Kidney (tissue), 14 donors: ENCODE data around the gene RASAL2. TPM values are rescaled to one million over a fixed set of nuclear protein-coding genes. Genes with fewer than 3 reads are reported as not detected.

Source experiments
- DNase-seq, 5 donors: peaks; one replicate each; pipeline ENCODE4 v3.0.0-alpha.2; 2013 to 2020
- FAIRE-seq: peaks from 2 replicates; lab custom pipeline; 2012; peaks lifted over from hg19 to GRCh38; lab: Jason Lieb, UNC
- H3K27ac ChIP-seq, 2 donors: one replicate each; pipeline ENCODE4 v1.7.0; 2013; ENCODE audit warnings: low read depth in 2 of 2, low read length in 2 of 2, inconsistent platforms in 1 of 2
- H3K27me3 ChIP-seq: one replicate; pipeline ENCODE4 v1.7.1; 2013; ENCODE audit warnings: low read length, inconsistent platforms; ENCODE audit not compliant: control insufficient read depth, insufficient read depth
- H3K36me3 ChIP-seq, 3 donors: one replicate each; pipeline versions ENCODE4 v1.7.0 to v1.7.1; 2013; ENCODE audit warnings: low read length in 3 of 3, control low read depth in 1 of 3, inconsistent platforms in 1 of 3; ENCODE audit not compliant: insufficient read depth in 3 of 3, control insufficient read depth in 2 of 3
- H3K4me1 ChIP-seq, 3 donors: one replicate each; pipeline versions ENCODE4 v1.7.0 to v1.7.1; 2013; ENCODE audit warnings: low read length in 3 of 3, inconsistent platforms in 1 of 3, low read depth in 1 of 3; ENCODE audit not compliant: control insufficient read depth in 2 of 3, insufficient read depth in 2 of 3
- H3K4me3 ChIP-seq, 3 donors: one replicate each; pipeline versions ENCODE4 v1.7.0 to v1.8.1; 2013; ENCODE audit warnings: low read length in 3 of 3, control low read depth in 1 of 3, inconsistent platforms in 1 of 3
- H3K9ac ChIP-seq, 3 donors: one replicate each; pipeline versions ENCODE4 v1.7.0 to v1.7.1; 2013; ENCODE audit warnings: low read length in 3 of 3, control low read depth in 1 of 3, inconsistent platforms in 1 of 3
- H3K9me3 ChIP-seq, 3 donors: one replicate each; pipeline versions ENCODE4 v1.7.0 to v1.7.1; 2013; ENCODE audit warnings: low read length in 3 of 3, control low read depth in 1 of 3, inconsistent platforms in 1 of 3; ENCODE audit not compliant: control insufficient read depth in 2 of 3, insufficient read depth in 1 of 3
- intact Hi-C: fragments of 100-400 bp; cut with DNase I; formaldehyde crosslinking; loops from one replicate; pipeline ENCODE4 v1.11.1; 2022
- polyA plus RNA-seq: library from polyadenylated mRNA; stranded (reverse); fragments of 350-450 nt; fragmentation: Illumina TruSeq; extraction: RNeasy Lipid Tissue Mini Kit (QIAGEN cat#74804); gene quantifications from one replicate; pipeline ENCODE4 v1.2.3, GENCODE V29; 2014; ENCODE audit warnings: low read depth, low replicate concordance; ENCODE audit not compliant: insufficient read depth
- total RNA-seq: library from RNA; stranded (reverse); fragmentation: NEBNext Ultra II Directional; extraction: Animal tissue kit (Norgen Biotek cat#: 25700); gene quantifications from one replicate; pipeline ENCODE4 v1.2.1, GENCODE V29; 2021
- TF ChIP-seq, protein P1 (sequence below): IDR thresholded peaks from 3 replicates; pipeline ENCODE4 v1.5.1; 2012; ENCODE audit warnings: mild to moderate bottlenecking, moderate library complexity, borderline replicate concordance; ENCODE audit not compliant: insufficient read depth; ENCODE audit errors: extremely low read depth
- donor health status: control.
- donor health status: control.
- donor health status: control.
- donor health status: control.
- donor health status: control.
- donor health status: DM: yes; HTN: yes; CAD: no.
- donor health status: Normal renal cell carcinoma (clear cell type).

Gene RASAL2
- total and polyA plus RNA-seq, 2 donors from 2014 or later: 2.2 to 26.5 TPM

DNA sequence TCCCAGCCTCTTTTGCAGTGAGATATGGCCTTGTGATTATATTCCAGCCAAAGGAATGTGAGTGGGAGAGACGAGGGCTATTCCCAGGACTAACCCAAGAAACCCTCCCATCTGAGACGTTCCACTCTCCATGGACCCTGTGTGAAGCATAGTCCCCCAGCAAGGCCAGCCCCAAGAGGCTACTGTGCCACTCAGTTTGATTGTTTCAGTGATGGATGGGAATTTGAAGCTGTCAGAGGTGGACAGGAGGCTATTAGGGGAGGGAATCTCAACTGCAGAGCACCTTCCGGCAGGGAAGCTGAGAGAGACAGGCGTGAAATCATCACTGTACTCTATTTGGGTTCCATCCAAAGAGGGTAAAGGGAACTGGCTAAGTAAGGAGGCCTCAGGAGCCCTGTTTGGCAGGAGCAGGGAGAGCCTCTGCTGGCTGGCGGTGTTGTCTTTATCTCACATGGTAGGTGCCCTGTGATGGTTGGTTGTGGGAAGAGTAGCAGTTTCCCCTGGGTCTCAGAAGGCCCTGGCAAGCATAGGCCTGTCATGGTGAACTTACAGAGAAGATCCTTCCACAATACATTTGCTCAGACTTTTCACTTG lies 415.6 kb downstream of the RASAL2 start:
- H3K4me3 ChIP-seq: no peak overlapping the region
- no peaks in the 10 kb centered on the region for H3K9me3 ChIP-seq
- DNase-seq (peak in 2 of 5 donors; percentile 14 to 40), FAIRE-seq (no peak)
- H3K36me3 ChIP-seq: no peaks in the 10 kb centered on the region
- H3K9ac ChIP-seq: no peak overlapping the region
- no peak overlapping the region for H3K27ac ChIP-seq
- no peaks in the 10 kb centered on the region for H3K27me3 ChIP-seq
- intact Hi-C loops: loop anchor here (10.0 kb wide), 1 partner anchor 205 kb away; no protein-coding TSS in a partner anchor
- H3K4me1 ChIP-seq: no peaks in the 10 kb centered on the region
- TF ChIP-seq, protein P1, sequence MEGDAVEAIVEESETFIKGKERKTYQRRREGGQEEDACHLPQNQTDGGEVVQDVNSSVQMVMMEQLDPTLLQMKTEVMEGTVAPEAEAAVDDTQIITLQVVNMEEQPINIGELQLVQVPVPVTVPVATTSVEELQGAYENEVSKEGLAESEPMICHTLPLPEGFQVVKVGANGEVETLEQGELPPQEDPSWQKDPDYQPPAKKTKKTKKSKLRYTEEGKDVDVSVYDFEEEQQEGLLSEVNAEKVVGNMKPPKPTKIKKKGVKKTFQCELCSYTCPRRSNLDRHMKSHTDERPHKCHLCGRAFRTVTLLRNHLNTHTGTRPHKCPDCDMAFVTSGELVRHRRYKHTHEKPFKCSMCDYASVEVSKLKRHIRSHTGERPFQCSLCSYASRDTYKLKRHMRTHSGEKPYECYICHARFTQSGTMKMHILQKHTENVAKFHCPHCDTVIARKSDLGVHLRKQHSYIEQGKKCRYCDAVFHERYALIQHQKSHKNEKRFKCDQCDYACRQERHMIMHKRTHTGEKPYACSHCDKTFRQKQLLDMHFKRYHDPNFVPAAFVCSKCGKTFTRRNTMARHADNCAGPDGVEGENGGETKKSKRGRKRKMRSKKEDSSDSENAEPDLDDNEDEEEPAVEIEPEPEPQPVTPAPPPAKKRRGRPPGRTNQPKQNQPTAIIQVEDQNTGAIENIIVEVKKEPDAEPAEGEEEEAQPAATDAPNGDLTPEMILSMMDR: no peak

- no peak overlapping the region for H3K4me3 ChIP-seq
- no peak overlapping the region for H3K27ac ChIP-seq
- H3K4me1 ChIP-seq: no peaks in the 10 kb centered on the region
- H3K9me3 ChIP-seq: no peaks in the 10 kb centered on the region
- TF ChIP-seq, protein P1: no peak
- intact Hi-C loops: no loop called here
- no peak for DNase-seq
- no peaks in the 10 kb centered on the region for H3K27me3 ChIP-seq
- no peak overlapping the region for H3K9ac ChIP-seq
- no peak for FAIRE-seq
- no peaks in the 10 kb centered on the region for H3K36me3 ChIP-seq
Measured at GRCh38 chr1:178510155-178510554, 416.3 kb downstream of the RASAL2 start.

DNA sequence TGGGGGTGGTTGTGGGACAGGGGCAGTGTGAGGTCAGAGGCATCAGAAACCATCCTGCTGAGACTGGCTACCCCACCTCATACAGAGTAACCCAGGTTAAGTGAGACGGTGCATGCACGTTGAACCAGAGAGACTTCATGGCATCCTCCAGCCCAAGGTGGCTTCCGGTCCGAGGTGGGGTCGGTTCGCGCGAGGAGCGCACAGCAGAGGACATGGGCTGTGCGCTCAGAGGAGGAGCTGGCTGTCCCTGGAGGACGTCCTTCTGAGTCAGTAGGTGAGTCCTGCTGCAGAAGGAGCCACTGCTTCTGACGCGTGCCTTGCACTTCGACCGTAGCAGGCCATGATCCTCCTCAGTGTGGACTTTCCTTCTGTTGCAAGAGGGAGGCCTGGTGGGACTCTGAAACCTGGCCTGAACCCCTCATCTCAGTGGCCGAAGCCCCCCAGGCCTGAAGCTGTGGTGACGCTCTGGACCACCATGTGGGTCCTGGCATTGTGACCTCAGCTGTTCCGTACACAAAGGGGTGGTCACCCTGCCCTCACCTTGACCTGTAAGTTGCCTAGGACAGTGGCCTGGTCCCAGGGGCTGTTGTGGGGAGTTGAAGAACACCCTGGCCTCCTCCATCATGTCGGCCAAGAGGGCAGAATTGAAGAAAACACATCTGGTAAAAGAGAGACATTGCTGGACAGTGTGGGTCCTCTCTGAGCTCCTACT lies 418.8 kb downstream of the RASAL2 start, which contains the start of gene TEX35:
Gene TEX35, plus strand, starts transcription at position 544 of the 712 bp plus-strand sequence. Its CDS starts 80 bp downstream, at position 624.
- intact Hi-C loops: no loop called here
- Histone ChIP-seq H3K27ac (no peak within 1 kb of the TSS), H3K36me3 (no peaks in the 10 kb centered on the region), H3K4me3 (no peak within 1 kb of the TSS), H3K4me1 (no peaks in the 10 kb centered on the region), H3K27me3 (no peaks in the 10 kb centered on the region), H3K9me3 (no peaks in the 10 kb centered on the region), H3K9ac (no peak within 1 kb of the TSS)
- no peak for FAIRE-seq
- peak in 1 of 5 donors; percentile 51 for DNase-seq
- TF ChIP-seq, protein P1: no peak
